Lower leg skin (tissue), 4 donors: ENCODE results near the gene ZNF396. TPM values are rescaled to one million over a fixed set of nuclear protein-coding genes. Genes with fewer than 3 reads are reported as not detected.

ENCODE experiments used
- DNase-seq, 2 donors: peaks; one replicate each; pipeline ENCODE4 v3.0.0-alpha.2; 2019; ENCODE audit warnings: low spot score in 2 of 2
- H3K4me3 ChIP-seq: fragments of 200-600 bp; sonication (generic); 2 replicates; pipeline ENCODE4 v1.5.1; 2017; ENCODE audit warnings: mild to moderate bottlenecking, low read depth; ENCODE audit not compliant: poor library complexity, severe bottlenecking
- POLR2A ChIP-seq, 2 donors: fragments of 450-650 bp; IDR thresholded peaks; one replicate each; pipeline ENCODE4 v1.6.1; 2016 to 2017; ENCODE audit warnings: antibody characterized with exemption in 2 of 2, mild to moderate bottlenecking in 1 of 2, moderate library complexity in 1 of 2
- WGBS, 2 donors: methylation state at CpG; one replicate each; pipeline ENCODE4 v1.1.5; 2018; 5-methylcytosine and 5-hydroxymethylcytosine counted together
- intact Hi-C: fragments of 100-400 bp; cut with DNase I; formaldehyde crosslinking; loops from one replicate; pipeline ENCODE4 v1.15.0; 2023; ENCODE audit warnings: low total_unique reads
- total RNA-seq, 4 donors: library from RNA; depleted of rRNA; stranded (reverse); fragments of >200 nt; gene quantifications; one replicate each; pipeline ENCODE4 v1.1.0, GENCODE V29; 2016
- TF ChIP-seq, protein P1 (sequence below), 3 donors: fragments of 450-650 bp; IDR thresholded peaks; one replicate each; pipeline ENCODE4 v1.5.1; 2016; ENCODE audit warnings: antibody characterized with exemption in 3 of 3, mild to moderate bottlenecking in 3 of 3, moderate library complexity in 2 of 3

ZNF396 gene
- total RNA-seq, 4 donors from 2014 or later: 0.30 to 2.1 (median 1.1) TPM

DNA sequence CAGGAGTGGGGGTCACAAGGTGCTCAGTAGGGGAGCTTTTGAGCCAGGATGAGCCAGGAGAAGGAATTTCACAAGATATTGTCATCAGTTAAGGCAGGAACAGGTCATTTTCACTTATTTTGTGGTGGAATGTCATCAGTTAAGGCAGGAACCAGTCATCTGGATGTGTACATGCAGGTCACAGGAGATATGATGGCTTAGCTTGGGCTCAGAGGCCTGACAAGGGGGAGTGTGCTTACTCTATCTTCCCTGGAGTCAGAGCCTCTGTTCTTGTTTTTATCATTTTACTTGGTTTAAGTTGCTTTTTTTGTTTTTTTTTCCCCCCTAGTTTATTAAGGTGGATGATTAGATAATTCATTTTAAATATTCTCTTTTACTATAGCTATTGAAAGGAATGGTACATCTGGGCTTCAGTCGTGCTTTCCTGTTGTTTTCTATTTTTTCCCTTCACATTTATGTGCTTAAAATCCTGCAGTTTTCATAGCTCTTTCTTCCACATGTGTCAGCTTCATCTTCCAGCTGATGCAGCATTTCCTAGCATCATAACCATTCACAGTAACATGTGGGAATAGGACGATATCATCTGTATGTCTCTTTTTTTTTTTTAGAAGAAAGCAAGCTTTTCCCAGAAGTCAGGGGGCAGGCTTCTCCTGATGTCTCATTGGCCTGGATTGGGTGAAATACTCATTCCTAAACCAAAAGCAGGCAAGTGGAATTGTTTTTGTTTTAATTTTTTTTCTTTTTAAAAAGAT, 15.4 kb downstream of the ZNF396 start:
- 57 to 68% methylated on average over 2 of the region's 2 CpGs for WGBS, 2 donors
- TF ChIP-seq, protein P1, sequence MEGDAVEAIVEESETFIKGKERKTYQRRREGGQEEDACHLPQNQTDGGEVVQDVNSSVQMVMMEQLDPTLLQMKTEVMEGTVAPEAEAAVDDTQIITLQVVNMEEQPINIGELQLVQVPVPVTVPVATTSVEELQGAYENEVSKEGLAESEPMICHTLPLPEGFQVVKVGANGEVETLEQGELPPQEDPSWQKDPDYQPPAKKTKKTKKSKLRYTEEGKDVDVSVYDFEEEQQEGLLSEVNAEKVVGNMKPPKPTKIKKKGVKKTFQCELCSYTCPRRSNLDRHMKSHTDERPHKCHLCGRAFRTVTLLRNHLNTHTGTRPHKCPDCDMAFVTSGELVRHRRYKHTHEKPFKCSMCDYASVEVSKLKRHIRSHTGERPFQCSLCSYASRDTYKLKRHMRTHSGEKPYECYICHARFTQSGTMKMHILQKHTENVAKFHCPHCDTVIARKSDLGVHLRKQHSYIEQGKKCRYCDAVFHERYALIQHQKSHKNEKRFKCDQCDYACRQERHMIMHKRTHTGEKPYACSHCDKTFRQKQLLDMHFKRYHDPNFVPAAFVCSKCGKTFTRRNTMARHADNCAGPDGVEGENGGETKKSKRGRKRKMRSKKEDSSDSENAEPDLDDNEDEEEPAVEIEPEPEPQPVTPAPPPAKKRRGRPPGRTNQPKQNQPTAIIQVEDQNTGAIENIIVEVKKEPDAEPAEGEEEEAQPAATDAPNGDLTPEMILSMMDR (IDR thresholded peaks at IDR 0.05): no peak
- TF ChIP-seq POLR2A (IDR thresholded peaks at IDR 0.05): no peak
- intact Hi-C loops: loop anchor here (10.0 kb wide), 1 partner anchor 127 kb away; no protein-coding TSS in a partner anchor
- H3K4me3 ChIP-seq: no peak overlapping the region
- DNase-seq: no peak

DNA sequence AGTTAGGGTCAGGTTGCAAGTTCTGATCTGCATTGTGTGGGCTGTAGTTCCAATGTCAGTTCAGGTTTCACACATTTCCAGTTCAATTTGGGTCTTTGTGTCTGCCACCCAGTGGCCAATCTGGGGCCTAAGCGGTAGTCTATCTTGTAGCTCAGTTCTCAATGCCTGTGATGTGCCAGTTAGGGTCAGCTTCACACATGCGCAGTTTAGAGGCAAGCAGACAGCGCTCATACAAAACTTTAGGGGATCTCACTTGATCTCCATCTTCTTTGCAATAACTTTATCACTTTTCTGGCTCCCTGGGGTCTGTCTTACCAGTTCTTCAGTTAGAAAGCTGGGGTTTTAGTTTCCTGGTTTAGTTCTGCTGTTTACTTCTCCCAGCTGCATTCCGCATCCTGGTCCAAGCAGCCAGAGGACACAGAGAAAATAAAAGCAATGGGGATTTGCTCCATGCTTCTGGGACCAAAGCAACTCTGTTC, 22.0 kb downstream of the ZNF396 start:
- H3K4me3 ChIP-seq: no peak overlapping the region
- DNase-seq: peak; percentile 54 to 87
- intact Hi-C loops: no loop called here
- 29 to 34% methylated on average over 4 of the region's 4 CpGs for WGBS, 2 donors
- no peak for TF ChIP-seq POLR2A (IDR thresholded peaks at IDR 0.05)

DNA sequence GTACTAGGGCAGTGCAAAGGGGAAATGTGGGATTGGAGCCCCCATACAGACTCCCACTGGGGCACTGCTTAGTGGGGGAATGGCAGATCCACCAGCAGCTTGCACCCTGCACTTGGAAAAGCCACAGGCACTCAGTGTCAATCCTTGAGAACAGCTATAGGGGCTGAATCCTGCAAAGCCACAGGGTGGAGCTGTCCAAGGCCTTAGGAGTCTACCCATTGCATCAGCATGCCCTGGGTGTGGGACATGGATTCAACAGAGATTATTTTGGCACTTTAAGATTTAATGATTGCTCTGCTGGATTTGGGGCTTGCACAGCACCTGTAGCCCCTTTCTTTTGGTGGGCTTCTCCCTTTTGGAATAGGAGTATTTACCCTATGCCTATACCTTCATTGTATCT, 24.4 kb downstream of the ZNF396 start:
- DNase-seq: no peak
- no peak for TF ChIP-seq POLR2A (IDR thresholded peaks at IDR 0.05)
- TF ChIP-seq, protein P1 (IDR thresholded peaks at IDR 0.05): no peak
- H3K4me3 ChIP-seq: no peak overlapping the region
- intact Hi-C loops: no loop called here

DNA sequence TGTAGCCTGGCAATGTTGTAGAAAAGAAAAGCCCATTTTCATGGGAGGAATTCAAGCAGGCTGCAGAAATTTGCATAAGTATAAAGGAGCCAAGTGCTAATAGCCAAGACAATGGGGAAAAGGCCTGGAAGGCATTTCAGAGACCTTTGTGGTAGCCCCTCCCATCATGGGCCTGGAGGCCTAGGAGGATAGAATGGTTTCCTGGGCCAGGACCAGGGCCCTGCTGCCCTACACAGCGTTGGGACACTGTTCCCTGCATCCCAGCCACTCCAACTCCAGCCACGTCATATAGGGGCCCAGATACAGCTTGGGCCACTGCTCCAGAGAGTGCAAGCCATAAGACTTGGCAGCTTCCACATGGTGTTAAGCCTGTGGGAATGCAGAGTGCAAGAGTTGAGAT, 24.9 kb downstream of the ZNF396 start:
- intact Hi-C loops: no loop called here

DNA sequence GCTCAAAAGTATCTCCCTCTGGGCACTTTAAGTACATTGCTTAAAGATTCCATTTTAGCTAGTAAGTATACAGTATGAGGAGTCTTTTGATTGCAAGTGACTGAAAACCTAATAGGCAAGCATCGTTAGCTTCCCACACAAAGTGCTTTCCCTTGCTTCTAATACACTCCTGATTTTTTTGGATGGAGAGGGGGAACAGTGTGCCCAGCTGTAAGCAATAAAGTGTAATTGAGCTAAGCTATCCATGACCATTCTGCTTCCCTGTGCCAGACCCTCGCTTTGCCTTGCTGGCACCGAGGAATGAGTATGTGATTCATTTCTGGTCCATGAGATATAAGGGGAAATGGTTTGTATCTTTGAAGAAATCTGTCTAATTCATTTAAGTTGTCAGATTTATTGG, 29.1 kb downstream of the ZNF396 start:
- WGBS, 2 donors: 63 to 71% methylated on average over 3 of the region's 3 CpGs
- H3K4me3 ChIP-seq: no peak overlapping the region
- intact Hi-C loops: loop anchor here (10.0 kb wide), 1 partner anchor 103 kb away; the partner anchor contains the start of gene ZNF397
- TF ChIP-seq, protein P1 (IDR thresholded peaks at IDR 0.05): no peak
- TF ChIP-seq POLR2A (IDR thresholded peaks at IDR 0.05): no peak
- DNase-seq: no peak

More for the DNA sequence above, 24.9 kb downstream of the ZNF396 start:
- TF ChIP-seq POLR2A (IDR thresholded peaks at IDR 0.05): no peak
- TF ChIP-seq, protein P1 (IDR thresholded peaks at IDR 0.05): no peak
- no peak overlapping the region for H3K4me3 ChIP-seq
- 81 to 83% methylated on average over 2 of the region's 2 CpGs for WGBS, 2 donors
- DNase-seq: no peak

DNA sequence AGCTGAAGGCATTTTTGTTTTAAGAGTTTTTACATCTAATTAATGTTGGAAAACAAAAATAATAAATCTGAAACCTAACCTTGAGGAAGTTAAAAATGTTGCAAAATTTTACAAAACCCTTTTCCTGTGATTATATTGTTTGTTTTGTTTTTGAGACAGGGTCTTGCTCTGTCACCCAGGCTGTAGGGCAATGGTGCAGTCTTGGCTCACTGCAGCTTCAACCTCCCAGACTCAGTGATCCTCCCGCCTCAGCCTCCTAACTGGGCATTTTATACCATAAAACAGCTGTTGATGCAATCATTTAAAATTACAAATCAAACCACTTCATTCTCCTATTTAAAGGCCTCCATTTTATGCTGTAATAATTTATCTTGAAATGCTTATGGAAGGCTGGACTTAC, 31.2 kb downstream of the ZNF396 start:
- DNase-seq: no peak
- WGBS, 2 donors: 91 to 93% methylated on average over 1 of the region's 1 CpG
- TF ChIP-seq POLR2A (IDR thresholded peaks at IDR 0.05): no peak
- TF ChIP-seq, protein P1 (IDR thresholded peaks at IDR 0.05): no peak
- intact Hi-C loops: loop anchor here (10.0 kb wide), 1 partner anchor 101 kb away; the partner anchor contains the start of gene ZNF397
- no peak overlapping the region for H3K4me3 ChIP-seq
